ENCODE data around the gene TBC1D9. TPM values are rescaled to one million over a fixed set of nuclear protein-coding genes. Genes with fewer than 3 reads are reported as not detected.

The TBC1D9 gene
- total and polyA plus RNA-seq, 2 of the 13 experiments (the other 11 are each of a cell fraction or from before 2014, with no cell fraction given) = 11.9 to 12.2 TPM

DNA sequence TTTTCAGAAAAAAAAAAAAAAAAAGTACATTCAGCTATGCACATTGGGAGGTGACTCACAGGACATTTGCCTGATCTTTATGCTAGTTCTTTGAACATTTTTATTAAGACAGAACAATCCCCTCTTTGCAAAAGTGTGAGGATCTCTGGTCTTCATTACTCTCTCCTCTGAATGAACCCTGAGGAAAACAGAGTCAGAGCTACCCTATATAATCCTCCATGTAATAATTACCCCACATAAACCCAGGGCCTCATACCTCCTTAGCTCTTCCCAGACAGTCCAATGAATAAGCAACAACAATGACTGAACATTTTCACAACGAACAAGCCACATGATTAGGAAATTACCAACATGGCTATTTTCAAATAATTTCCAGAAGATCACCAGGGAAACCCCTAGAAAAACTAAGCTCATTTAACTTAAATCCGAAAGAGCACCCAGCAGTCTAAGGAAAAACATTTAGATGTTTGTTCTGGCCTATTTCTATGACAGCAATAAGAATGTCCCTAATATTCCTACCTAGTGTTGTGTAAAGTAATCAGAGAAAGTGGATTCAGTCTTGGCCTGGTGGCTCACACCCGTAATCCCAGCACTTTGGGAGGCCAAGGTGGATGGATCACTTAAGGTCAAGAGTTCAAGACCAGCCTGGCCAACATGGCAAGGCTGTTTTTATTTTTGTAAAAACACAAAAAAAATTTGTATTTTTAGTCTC lies 37.8 kb downstream of the TBC1D9 start:
- Histone ChIP-seq H2AFZ (ENCODE audit: low read length) (no peak overlapping the region), H3K4me1 (ENCODE audit: insufficient read depth, low read length) (peaks cover 61% of the 10 kb centered on the region), H3K36me3 (replicated peaks in 1 of 2; ENCODE audit: control insufficient read depth in 1 of 2, insufficient read depth in 2 of 2, low read length in 2 of 2) (no peaks in the 10 kb centered on the region), H3K79me2 (ENCODE audit: insufficient read depth, low read length) (peaks cover 31% of the 10 kb centered on the region), H3K9ac (ENCODE audit: insufficient read depth, low read depth, low read length) (no peak overlapping the region), H3K4me2 (ENCODE audit: low read depth, low read length) (no peak overlapping the region), H3K4me3 (replicated peaks in 1 of 3; ENCODE audit: insufficient read depth in 1 of 3, low read depth in 2 of 3, low read length in 3 of 3) (no peak overlapping the region), H3K27ac (ENCODE audit: extremely low read length, insufficient read depth, low read length) (no peak overlapping the region), H4K20me1 (ENCODE audit: insufficient read depth, low read length) (no peaks in the 10 kb centered on the region), H3K27me3 (ENCODE audit: control insufficient read depth in 1 of 2, insufficient read depth in 2 of 2, low read length in 2 of 2) (no peaks in the 10 kb centered on the region), H3K9me3 (ENCODE audit: low read length) (no peaks in the 10 kb centered on the region)
- in situ Hi-C loops (cut with HindIII; ENCODE audit: extremely low pct_ligation_motif_present, low pct_unique_long_range_greater_than_20kb) (no loop called here), intact Hi-C loops (cut with micrococcal nuclease; ENCODE audit: unreplicated experiment) (no loop called here)
- DNase-seq (ENCODE audit: low spot score) (no peak), ATAC-seq (no peak), FAIRE-seq (no peak)
- BruUV-seq (replicated peaks) = no TSS peak
- CTCF ChIA-PET (ENCODE audit: low intra/inter-chr PET ratio, low total read pairs) = no interaction called here
- TF ChIP-seq, protein P1, sequence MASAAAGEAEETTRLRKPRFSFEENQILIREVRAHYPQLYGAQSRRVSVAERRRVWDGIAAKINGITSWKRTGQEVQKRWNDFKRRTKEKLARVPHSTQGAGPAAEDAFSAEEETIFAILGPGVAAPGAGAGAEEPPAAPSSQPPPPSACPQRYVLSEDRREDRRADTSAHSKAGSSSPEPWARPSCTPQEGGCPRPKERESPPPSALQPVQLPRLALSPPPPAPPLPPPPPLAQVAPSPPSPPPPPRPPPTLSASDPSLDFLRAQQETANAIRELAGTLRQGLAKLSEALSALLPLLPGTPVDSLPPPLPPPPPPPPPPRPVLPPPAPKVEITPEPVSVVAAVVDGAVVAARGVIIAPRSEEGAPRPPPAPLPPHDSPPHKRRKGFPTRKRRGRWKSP (CRISPR knock-in tag; IDR thresholded peaks at IDR 0.05) = no peak
- TF ChIP-seq SMC3 (IDR thresholded peaks at IDR 0.05; ENCODE audit: low read length) (no peak), ATF7-NPFF (CRISPR knock-in tag; IDR thresholded peaks at IDR 0.05; ENCODE audit: low read depth) (no peak), NR2F2 (IDR thresholded peaks at IDR 0.05; ENCODE audit: borderline replicate concordance, low read depth) (no peak), TAF15 (IDR thresholded peaks at IDR 0.05; ENCODE audit: low read depth, low read length, poor library complexity, severe bottlenecking) (no peak), MIER3 (CRISPR knock-in tag; IDR thresholded peaks at IDR 0.05; ENCODE audit: borderline replicate concordance) (no peak), RELA (CRISPR knock-in tag; IDR thresholded peaks at IDR 0.05) (no peak), WIZ (CRISPR knock-in tag; IDR thresholded peaks at IDR 0.05) (no peak)
- TF ChIP-seq, protein P2, sequence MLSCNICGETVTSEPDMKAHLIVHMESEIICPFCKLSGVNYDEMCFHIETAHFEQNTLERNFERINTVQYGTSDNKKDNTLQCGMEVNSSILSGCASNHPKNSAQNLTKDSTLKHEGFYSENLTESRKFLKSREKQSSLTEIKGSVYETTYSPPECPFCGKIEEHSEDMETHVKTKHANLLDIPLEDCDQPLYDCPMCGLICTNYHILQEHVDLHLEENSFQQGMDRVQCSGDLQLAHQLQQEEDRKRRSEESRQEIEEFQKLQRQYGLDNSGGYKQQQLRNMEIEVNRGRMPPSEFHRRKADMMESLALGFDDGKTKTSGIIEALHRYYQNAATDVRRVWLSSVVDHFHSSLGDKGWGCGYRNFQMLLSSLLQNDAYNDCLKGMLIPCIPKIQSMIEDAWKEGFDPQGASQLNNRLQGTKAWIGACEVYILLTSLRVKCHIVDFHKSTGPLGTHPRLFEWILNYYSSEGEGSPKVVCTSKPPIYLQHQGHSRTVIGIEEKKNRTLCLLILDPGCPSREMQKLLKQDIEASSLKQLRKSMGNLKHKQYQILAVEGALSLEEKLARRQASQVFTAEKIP (CRISPR knock-in tag; IDR thresholded peaks at IDR 0.05; ENCODE audit: borderline replicate concordance) = no peak
- TF ChIP-seq, protein P3, sequence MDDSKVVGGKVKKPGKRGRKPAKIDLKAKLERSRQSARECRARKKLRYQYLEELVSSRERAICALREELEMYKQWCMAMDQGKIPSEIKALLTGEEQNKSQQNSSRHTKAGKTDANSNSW (CRISPR knock-in tag; IDR thresholded peaks at IDR 0.05; ENCODE audit: borderline replicate concordance) = no peak
- TF ChIP-seq, protein P4, sequence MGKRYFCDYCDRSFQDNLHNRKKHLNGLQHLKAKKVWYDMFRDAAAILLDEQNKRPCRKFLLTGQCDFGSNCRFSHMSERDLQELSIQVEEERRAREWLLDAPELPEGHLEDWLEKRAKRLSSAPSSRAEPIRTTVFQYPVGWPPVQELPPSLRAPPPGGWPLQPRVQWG (CRISPR knock-in tag; IDR thresholded peaks at IDR 0.05; ENCODE audit: borderline replicate concordance, low read depth) = no peak
- TF ChIP-seq, protein P5, sequence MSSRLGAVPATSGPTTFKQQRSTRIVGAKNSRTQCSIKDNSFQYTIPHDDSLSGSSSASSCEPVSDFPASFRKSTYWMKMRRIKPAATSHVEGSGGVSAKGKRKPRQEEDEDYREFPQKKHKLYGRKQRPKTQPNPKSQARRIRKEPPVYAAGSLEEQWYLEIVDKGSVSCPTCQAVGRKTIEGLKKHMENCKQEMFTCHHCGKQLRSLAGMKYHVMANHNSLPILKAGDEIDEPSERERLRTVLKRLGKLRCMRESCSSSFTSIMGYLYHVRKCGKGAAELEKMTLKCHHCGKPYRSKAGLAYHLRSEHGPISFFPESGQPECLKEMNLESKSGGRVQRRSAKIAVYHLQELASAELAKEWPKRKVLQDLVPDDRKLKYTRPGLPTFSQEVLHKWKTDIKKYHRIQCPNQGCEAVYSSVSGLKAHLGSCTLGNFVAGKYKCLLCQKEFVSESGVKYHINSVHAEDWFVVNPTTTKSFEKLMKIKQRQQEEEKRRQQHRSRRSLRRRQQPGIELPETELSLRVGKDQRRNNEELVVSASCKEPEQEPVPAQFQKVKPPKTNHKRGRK (CRISPR knock-in tag; IDR thresholded peaks at IDR 0.05) = no peak
- WGBS (ENCODE audit: low lambda C conversion rate) = 63% methylated on average over 3 of the region's 3 CpGs
- POLR2A ChIA-PET = interaction anchor here (1.2 kb wide), 1 partner anchor 38 kb away, joined by 3 read pairs; the partner anchor contains the start of gene TBC1D9

Measured in HepG2 (cell line).